NK-92 treated with Interleukin-12 subunit alpha and Interleukin-12 subunit beta, amount 100 ng/mL, for 24 hours (cell line): ENCODE results near the gene SIGLEC5.
A peak's percentile ranks its signal among the peaks of the same experiment; 100 is the strongest.
"Not testable (repeated sequence)": the region's sequence is repeated elsewhere in the genome, so short reads cannot be mapped to it uniquely, and the experiment has no call there.

Experiments used
- DNase-seq: peaks from one replicate; lab custom pipeline; 2025; lab: John Stamatoyannopoulos, UW

The SIGLEC5 gene, protein sequence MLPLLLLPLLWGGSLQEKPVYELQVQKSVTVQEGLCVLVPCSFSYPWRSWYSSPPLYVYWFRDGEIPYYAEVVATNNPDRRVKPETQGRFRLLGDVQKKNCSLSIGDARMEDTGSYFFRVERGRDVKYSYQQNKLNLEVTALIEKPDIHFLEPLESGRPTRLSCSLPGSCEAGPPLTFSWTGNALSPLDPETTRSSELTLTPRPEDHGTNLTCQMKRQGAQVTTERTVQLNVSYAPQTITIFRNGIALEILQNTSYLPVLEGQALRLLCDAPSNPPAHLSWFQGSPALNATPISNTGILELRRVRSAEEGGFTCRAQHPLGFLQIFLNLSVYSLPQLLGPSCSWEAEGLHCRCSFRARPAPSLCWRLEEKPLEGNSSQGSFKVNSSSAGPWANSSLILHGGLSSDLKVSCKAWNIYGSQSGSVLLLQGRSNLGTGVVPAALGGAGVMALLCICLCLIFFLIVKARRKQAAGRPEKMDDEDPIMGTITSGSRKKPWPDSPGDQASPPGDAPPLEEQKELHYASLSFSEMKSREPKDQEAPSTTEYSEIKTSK

DNA sequence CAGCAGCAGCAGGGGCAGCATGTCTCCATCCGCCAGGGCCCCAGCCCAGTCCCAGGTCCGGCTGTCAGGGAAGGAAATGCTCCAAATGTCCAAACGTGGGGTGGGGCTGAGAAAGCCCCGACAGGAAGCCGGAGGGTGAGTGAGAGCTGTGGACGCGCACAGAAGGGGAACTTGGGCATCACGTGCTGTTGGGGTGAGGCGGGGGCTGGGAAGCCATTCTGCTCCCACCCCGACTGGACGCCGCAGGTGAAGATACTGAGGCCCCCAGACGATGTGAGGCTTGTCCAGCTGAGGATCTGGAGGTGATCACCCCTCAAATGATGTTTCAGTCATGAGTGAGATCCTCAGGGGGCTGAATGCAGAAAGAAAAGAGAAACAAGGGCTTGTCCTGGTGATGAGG, at the start of gene SIGLEC5:
Gene SIGLEC5, minus strand, starts transcription at position 87 of the 400 bp plus-strand sequence. Its CDS starts 66 bp downstream, at position 21.
- DNase-seq = not testable (repeated sequence)

- no peak for DNase-seq
These were observed 46.4 kb upstream of the SIGLEC5 start for GRCh38 chr19:51676566-51677083.

DNA sequence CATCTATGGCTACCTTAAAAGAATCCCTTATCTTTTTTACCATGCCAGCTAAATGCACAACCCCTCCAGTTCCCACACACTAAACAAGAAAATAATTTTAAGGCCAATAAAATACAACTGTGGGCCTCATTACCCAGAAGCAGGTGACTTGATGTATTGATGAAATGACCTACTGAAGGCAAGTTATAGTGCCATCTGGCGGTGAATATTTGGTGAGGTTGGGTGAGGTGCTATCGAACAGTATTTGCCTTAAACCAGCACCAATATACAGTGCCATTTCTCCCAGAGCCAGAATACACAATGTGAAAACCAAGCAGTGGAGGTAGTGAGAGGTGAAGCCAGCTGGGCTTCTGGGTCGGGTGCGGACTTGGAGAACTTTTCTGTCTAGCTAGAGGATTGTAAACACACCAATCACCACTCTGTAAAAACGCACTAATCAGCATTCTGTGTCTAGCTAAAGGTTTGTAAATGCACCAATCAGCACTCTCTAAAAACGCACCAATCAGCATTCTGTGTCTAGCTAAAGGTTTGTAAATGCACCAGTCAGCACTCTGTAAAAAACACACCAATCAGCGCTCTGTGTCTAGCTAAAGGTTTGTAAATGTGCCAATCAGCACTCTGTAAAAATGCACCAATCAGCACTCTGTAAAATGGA, 45.8 kb upstream of the SIGLEC5 start:
- not testable (repeated sequence) for DNase-seq

GRCh38 chr19:51668216-51668615, 38.0 kb upstream of the SIGLEC5 start:
- DNase-seq = no peak

DNA sequence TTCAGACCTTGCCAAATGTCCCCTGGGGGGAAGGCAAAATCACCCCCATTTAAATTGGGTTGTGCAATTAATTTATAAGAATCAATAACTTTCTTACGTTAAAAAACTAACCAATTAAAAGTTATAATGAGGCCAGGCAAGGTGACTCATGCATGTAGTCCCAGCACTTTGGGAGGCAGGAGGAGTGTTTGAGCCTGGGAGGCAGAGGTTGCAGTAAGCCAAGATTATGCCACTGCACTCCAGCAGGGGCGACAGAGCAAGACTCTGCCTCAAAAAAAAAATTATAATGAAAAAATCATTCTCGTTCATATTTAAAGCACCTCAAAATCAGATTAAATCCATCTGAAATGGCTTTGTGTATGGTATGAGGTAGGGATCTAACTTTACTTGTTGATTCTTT, 34.8 kb upstream of the SIGLEC5 start:
- no peak for DNase-seq

DNA sequence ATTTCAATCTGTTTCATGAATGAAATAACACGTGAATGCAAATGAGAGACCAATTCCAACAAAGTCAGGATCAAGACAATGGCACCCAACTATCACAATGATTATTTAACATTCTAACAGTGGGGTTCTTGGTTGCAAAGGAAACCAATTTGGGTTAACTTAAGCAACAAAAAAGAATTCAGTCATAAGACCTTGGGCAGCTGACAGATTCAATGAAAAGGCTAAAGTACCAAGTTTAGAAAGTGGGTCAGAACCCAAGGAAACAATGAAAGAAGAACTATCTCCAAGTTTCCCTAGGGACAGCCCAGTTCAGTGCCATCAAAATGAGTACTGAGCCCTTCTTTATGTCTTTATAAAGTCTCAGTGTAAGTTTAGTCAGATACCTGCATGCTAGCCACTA, 33.9 kb upstream of the SIGLEC5 start:
- DNase-seq = no peak

- no peak for DNase-seq
These were observed 33.4 kb upstream of the SIGLEC5 start for GRCh38 chr19:51663650-51664049.

- DNase-seq = peak; percentile 56
These were observed 30.9 kb upstream of the SIGLEC5 start for GRCh38 chr19:51660975-51661600.

GRCh38 chr19:51654783-51655182, 24.6 kb upstream of the SIGLEC5 start:
- DNase-seq = no peak

GRCh38 chr19:51653162-51653561, 23.0 kb upstream of the SIGLEC5 start:
- no peak for DNase-seq

GRCh38 chr19:51652266-51652665, 22.1 kb upstream of the SIGLEC5 start:
- DNase-seq = no peak

DNA sequence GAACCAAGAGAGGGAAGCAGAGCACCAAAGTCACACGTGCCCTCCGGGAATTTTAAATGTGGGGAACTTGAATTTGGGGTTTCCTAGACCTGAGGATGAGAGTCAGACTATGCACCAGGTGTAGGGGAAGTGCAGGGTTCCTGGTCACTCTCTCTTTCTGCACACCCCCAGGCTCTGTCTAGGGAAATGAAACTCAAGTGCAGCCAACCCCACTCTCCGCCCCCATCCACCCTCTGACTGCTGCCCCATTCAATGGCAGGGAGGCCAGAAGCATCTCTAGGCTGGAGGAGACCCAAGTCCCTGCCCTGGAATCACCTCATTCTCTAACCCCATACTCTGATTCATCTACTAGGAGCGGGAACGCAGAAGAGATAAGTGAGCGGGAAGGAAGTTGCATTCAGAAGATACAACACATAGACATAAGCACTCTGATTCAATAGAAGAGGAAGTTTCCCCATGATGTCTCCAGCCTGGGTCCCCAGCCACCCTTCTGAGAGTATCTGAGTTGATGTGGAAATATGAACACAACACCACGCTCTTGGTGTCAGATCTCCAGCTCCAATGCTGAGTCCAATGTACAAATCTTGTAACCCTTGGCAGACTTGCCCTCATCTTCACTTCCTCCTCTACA, 21.1 kb upstream of the SIGLEC5 start:
- no peak for DNase-seq

DNA sequence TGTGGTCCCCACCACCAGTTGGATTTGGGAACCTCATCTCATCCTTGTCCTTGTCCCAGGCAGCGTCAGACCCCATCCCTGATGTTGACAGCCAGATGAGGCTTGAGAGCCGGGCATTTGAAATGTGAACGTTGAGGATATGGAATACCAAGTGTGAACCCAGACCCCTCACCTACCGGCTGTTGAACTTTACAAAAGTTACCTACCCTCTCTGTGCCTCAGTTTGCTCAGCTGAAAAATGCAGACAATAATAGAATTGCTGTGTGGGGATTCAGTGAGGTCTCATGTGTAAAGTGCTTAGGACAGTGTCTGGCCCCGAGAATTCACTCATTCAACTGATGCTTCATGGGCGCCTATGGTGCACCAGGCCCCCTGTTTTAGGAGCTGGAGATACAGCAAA, 17.1 kb upstream of the SIGLEC5 start:
- DNase-seq = no peak

DNA sequence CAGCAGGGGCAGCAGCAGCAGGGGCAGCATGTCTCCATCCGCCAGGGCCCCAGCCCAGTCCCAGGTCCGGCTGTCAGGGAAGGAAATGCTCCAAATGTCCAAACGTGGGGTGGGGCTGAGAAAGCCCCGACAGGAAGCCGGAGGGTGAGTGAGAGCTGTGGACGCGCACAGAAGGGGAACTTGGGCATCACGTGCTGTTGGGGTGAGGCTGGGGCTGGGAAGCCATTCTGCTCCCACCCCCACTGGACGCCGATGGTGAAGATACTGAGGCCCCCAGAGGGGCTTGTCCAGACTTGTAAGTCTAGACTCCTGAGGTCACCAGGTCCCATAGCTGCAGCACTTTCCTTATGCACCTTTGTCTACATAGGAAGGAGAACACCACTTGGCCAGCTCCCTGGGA, 16.5 kb upstream of the SIGLEC5 start, which contains the start of gene SIGLEC14:
Gene SIGLEC14, minus strand, starts transcription at position 96 of the 400 bp plus-strand sequence. Its CDS starts 66 bp downstream, at position 30.
- not testable (repeated sequence) for DNase-seq

DNA sequence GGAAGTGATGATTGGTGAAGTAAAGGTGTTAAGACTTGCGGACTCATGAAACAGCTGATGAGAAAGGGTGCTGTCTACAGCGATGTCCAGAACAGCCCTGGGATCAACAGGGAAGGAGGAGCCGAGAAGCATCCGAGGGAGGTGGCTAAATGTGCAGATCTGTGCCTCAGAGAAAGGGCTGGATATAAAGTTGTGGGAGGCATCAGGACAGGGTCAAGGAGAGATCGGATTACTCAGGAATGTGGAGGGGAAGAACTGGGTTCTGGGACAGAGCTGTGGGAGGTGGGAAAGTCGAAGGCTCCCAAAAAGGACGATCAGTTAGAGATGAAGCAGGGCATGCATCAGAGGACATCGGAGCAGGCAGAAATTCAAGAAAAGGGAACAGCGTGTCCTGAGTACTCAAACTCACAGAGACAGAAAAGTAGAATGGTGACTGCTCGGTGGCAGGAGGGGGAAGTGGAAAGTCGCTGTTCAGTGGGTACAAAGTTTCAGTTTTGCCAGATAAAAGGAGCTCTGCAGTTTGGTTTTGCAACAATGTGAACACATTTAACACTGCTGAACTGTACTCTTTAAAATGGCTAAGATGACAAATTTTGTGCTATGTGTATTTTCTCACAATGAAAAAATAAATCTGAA, 14.6 kb upstream of the SIGLEC5 start:
- DNase-seq = no peak

- no peak for DNase-seq
These were observed 11.4 kb upstream of the SIGLEC5 start for GRCh38 chr19:51641648-51642047.

DNA sequence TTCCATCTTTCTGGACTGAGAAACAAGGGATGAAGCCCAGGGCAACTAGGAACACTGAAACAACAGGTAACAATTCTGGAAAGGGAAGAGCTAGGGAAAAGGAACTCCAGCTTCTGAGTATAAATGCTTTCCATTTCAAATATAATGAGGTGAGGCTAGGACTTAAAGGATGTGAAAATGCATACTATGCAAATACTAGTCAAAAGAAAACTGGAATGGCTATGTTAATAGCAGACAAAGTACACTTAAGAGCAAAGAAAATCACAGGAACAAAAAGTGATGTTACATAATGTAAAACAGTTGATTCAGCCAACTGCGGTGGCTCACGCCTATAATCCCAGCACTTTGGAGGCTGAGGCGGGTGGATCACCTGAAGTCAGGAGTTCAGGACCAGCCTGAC, 10.2 kb upstream of the SIGLEC5 start:
- DNase-seq = no peak

GRCh38 chr19:51639916-51640315, 9.7 kb upstream of the SIGLEC5 start:
- no peak for DNase-seq

DNA sequence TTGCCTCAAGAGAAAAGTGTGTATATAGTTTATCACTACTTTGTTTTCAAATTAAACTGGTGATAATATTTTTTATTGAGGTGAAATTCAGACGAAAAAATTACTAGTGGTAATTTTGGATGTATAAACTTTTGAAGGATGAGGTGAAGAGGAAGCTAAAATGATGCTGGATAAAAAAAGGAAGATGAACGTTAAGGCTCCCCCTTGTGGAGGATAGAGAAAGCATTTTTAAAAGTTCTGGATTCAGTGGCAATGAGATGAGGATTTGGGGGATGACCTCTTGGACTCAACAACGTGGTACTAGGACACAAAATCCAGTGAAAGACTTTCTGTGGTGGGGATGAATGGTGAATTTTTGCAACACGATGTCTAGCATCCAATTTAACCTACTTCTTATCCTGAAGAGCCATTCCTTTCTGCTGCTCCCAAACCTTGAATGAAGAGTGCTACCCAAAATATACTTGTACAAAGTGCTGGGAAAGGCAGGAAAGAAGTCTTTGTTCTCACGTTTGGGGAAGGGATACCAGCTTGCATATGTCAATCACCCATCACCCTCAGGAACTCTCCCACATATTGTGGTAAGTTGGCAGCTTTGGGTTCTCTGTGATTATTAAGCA, 7.3 kb upstream of the SIGLEC5 start:
- DNase-seq = no peak

DNA sequence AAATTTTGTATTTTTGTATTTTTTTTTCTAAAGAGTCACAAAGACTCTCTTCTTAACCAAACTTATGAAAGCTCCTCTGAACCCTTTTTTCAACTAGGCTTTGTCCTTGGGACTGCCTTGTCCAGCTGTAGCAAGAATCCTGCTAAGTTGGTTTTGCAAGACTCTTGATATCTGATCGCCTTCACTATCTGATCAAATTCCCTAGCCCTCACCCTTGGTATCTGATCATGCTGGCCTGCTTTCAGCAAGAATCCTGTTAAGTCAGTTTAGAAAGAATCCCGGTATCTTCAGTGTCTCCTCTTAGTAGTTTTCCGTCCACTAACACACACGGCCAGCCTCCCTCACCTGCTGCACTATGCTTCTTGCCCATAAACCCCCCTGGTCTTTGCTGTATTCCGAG, 1.9 kb upstream of the SIGLEC5 start:
- no peak for DNase-seq
